Brain microvascular endothelial cell (primary cell): ENCODE measurements around the gene CYB561.

Experiments
- DNase-seq: peaks from one replicate; pipeline ENCODE4 v3.0.0-alpha.2; 2020
- H3K27ac ChIP-seq: fragments of 250-450 bp; sonication (Bioruptor Pico); 2 replicates; pipeline ENCODE4 v1.5.1; 2020; ENCODE audit warnings: mild to moderate bottlenecking, moderate library complexity
- H3K27me3 ChIP-seq: fragments of 250-450 bp; sonication (Bioruptor Pico); replicated peaks from 2 replicates; pipeline ENCODE4 v1.5.1; 2020; ENCODE audit warnings: mild to moderate bottlenecking
- H3K36me3 ChIP-seq: fragments of 250-450 bp; sonication (Bioruptor Pico); replicated peaks from 2 replicates; pipeline ENCODE4 v1.5.1; 2020; ENCODE audit warnings: mild to moderate bottlenecking
- H3K4me3 ChIP-seq: 2 replicates; pipeline ENCODE4 v1.5.1; 2011; ENCODE audit warnings: low read depth, mild to moderate bottlenecking, control low read depth, low read length, moderate library complexity
- CTCF ChIP-seq: IDR thresholded peaks from 2 replicates; pipeline ENCODE4 v1.5.1; 2011; ENCODE audit warnings: low read depth, mild to moderate bottlenecking, moderate library complexity, low read length, control low read depth, inconsistent platforms; ENCODE audit errors: missing control alignments
- in situ Hi-C: cut with HindIII; loops from 2 replicates; pipeline ENCODE4 v1.10.0; 2017; ENCODE audit warnings: low sequenced_read_pairs, low pct_ligation_motif_present

CYB561 gene

DNA sequence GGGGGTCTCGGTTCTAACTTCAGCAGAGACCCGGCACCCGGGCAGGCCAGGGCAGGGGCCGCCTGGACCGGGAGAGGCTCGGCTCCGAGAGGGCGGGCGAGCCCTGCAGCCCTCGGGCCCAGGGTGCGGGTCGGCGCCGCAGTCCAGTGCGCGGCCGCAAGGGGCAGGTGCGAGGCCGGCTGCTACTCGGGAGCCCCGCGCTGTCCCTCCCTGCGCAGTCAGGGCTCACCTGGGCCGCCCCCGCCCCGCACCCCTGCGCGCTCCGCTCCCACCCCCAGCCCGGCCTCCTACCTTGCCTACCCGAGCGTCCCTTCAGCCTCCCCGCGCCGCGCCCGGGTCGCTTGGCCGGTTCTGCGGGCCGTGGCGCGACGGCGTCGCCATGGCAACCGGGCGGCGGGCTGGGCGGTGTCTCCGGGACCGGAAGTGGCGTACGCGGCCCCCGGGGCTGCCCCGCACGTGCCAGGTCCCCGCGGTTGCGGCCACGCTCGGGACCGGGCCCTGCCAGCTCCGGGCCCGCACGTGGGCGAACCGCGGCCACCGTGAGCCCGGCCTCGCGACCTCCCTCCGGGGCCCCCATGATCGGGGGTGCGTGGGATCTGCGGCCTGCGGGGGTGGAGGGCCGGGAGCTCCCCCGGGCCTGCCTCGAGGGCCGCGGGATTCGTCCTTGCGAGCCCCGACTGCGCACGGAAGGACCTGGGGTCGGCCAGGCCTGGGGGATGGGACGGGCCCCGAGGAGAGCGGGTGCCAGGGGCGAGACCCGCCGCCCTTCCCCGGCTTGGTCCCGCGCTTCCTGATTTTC is at the start of gene CYB561:
CYB561 (minus strand) TSS at position 353 of the 799 bp plus-strand sequence. CDS start 8,759 bp downstream, outside the sequence.
- TF ChIP-seq CTCF: peak; percentile 39

GRCh38 chr17:63495491-63495890 is 49.4 kb upstream of the CYB561 start:
- TF ChIP-seq CTCF: no peak
- DNase-seq: no peak
- H3K27me3 ChIP-seq: peaks cover 11% of the 10 kb centered on the region
- no peak overlapping the region for H3K27ac ChIP-seq
- in situ Hi-C loops: no loop called here
- H3K4me3 ChIP-seq: no peak overlapping the region
- no peaks in the 10 kb centered on the region for H3K36me3 ChIP-seq

More for the DNA sequence above, at the start of gene CYB561:
- in situ Hi-C loops: no loop called here
- no peak for DNase-seq
- H3K36me3 ChIP-seq: no peaks in the 10 kb centered on the region
- peak within 1 kb of the TSS; percentile 42 for H3K27ac ChIP-seq
- H3K27me3 ChIP-seq: no peaks in the 10 kb centered on the region
- H3K4me3 ChIP-seq: peak within 1 kb of the TSS; percentile 53

DNA sequence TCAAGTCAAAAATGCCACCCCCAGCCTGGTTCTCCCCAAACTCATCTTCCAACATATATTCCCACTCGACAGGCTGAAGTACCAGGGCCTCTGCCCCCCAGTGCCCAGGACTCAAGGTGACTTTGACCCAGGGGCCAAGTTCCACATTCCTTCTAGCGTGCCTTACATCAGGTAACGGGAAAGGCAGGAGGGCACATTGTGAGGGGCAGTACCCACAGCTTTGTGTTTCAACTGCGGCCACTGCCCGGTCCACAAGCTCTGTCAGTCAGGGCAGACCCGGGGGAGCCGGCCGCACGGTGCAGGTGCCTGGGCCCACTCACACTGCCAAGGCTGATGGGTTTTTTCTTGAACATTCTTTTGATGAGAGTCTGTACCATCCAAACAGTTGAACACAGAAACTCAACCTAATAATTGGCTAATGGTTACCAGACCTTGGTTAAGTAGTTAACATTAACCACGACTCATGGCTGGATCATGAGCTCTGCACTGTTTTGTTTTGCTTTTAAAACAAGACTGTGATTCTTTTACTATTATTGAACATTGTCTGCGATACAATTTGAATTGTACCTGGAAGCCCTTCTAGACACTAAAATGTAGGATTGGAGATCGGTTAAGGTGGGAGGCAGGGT is 48.3 kb upstream of the CYB561 start:
- no peak for TF ChIP-seq CTCF
- no peak overlapping the region for H3K4me3 ChIP-seq
- in situ Hi-C loops: no loop called here

GRCh38 chr17:63493411-63493810 is 47.3 kb upstream of the CYB561 start:
- no peak for TF ChIP-seq CTCF
- Histone ChIP-seq H3K4me3 (no peak overlapping the region), H3K36me3 (no peaks in the 10 kb centered on the region), H3K27ac (no peak overlapping the region), H3K27me3 (peaks cover 14% of the 10 kb centered on the region)
- no peak for DNase-seq
- in situ Hi-C loops: no loop called here

More for the DNA sequence above, 48.3 kb upstream of the CYB561 start:
- DNase-seq: no peak
- Histone ChIP-seq H3K36me3 (no peaks in the 10 kb centered on the region), H3K27me3 (peaks cover 14% of the 10 kb centered on the region), H3K27ac (no peak overlapping the region)

- no peak for TF ChIP-seq CTCF
- Histone ChIP-seq H3K4me3 (no peak overlapping the region), H3K27ac (no peak overlapping the region), H3K27me3 (peaks cover 14% of the 10 kb centered on the region), H3K36me3 (no peaks in the 10 kb centered on the region)
- in situ Hi-C loops: no loop called here
- DNase-seq: no peak
These were observed 46.8 kb upstream of the CYB561 start for GRCh38 chr17:63492940-63493339.
